ENCODE data around the gene PRSS22. TPM values are rescaled to one million over a fixed set of nuclear protein-coding genes. Genes with fewer than 3 reads are reported as not detected.

Gene PRSS22
- total RNA-seq, 1 experiment from 2014 or later = 0.80 TPM

- Histone ChIP-seq H3K4me3 (ENCODE audit: insufficient read depth, low read depth, low read length) (no peak overlapping the region), H3K27me3 (ENCODE audit: control insufficient read depth, insufficient read depth, low read length) (no peaks in the 10 kb centered on the region; the same call in 1 of the 2 replicates), H3K36me3 (replicated peaks; ENCODE audit: control insufficient read depth, insufficient read depth, low read length) (no peaks in the 10 kb centered on the region)
- no peak for DNase-seq
Observed at GRCh38 chr16:2810651-2811050, 47.3 kb downstream of the PRSS22 start.

- H3K36me3 ChIP-seq (replicated peaks; ENCODE audit: control insufficient read depth, insufficient read depth, low read length) = no peaks in the 10 kb centered on the region
- DNase-seq = no peak
- H3K4me3 ChIP-seq (ENCODE audit: insufficient read depth, low read depth, low read length) = no peak overlapping the region
- no peaks in the 10 kb centered on the region; the same call in 1 of the 2 replicates for H3K27me3 ChIP-seq (ENCODE audit: control insufficient read depth, insufficient read depth, low read length)
Observed at GRCh38 chr16:2809149-2809760, 48.7 kb downstream of the PRSS22 start.

GRCh38 chr16:2808181-2808580 is 49.8 kb downstream of the PRSS22 start:
- Histone ChIP-seq H3K27me3 (ENCODE audit: control insufficient read depth, insufficient read depth, low read length) (no peaks in the 10 kb centered on the region; the same call in 1 of the 2 replicates), H3K36me3 (replicated peaks; ENCODE audit: control insufficient read depth, insufficient read depth, low read length) (no peaks in the 10 kb centered on the region), H3K4me3 (ENCODE audit: insufficient read depth, low read depth, low read length) (no peak overlapping the region)
- no peak for DNase-seq

GRCh38 chr16:2806286-2806685 is 51.7 kb downstream of the PRSS22 start:
- no peaks in the 10 kb centered on the region for H3K27me3 ChIP-seq (ENCODE audit: control insufficient read depth, insufficient read depth, low read length)
- no peak for DNase-seq
- H3K36me3 ChIP-seq (replicated peaks; ENCODE audit: control insufficient read depth, insufficient read depth, low read length) = no peaks in the 10 kb centered on the region

GRCh38 chr16:2804728-2805127 is 53.2 kb downstream of the PRSS22 start:
- H3K36me3 ChIP-seq (replicated peaks; ENCODE audit: control insufficient read depth, insufficient read depth, low read length) = no peaks in the 10 kb centered on the region
- DNase-seq = no peak
- no peak overlapping the region for H3K4me3 ChIP-seq (ENCODE audit: insufficient read depth, low read depth, low read length)
- H3K27me3 ChIP-seq (ENCODE audit: control insufficient read depth, insufficient read depth, low read length) = no peaks in the 10 kb centered on the region

More at GRCh38 chr16:2806286-2806685, 51.7 kb downstream of the PRSS22 start:
- no peak overlapping the region for H3K4me3 ChIP-seq (ENCODE audit: insufficient read depth, low read depth, low read length)

GRCh38 chr16:2803545-2804195 is 54.3 kb downstream of the PRSS22 start:
- Histone ChIP-seq H3K4me3 (ENCODE audit: insufficient read depth, low read depth, low read length) (no peak overlapping the region), H3K36me3 (replicated peaks; ENCODE audit: control insufficient read depth, insufficient read depth, low read length) (no peaks in the 10 kb centered on the region), H3K27me3 (ENCODE audit: control insufficient read depth, insufficient read depth, low read length) (no peaks in the 10 kb centered on the region)
- no peak for DNase-seq

Other genes starting within 250 kb of the PRSS22 start
- gene KCTD5, start 175.6 kb downstream of the PRSS22 start, total RNA-seq (2014; rRNA removed; shearing (Covaris generic)) = 35.2 and 36.7 TPM in 2 replicates
- 2.0 and 3.1 TPM in 2 replicates for gene PRSS27, start 137.9 kb downstream of the PRSS22 start, total RNA-seq (2014; rRNA removed; shearing (Covaris generic))
- gene SRRM2, start 105.5 kb downstream of the PRSS22 start, total RNA-seq (2014; rRNA removed; shearing (Covaris generic)) = 69.0 and 96.1 TPM in 2 replicates
- 236 and 269 TPM in 2 replicates for gene ELOB, start 80.9 kb downstream of the PRSS22 start, total RNA-seq (2014; rRNA removed; shearing (Covaris generic))
- gene PRSS33, start 70.6 kb downstream of the PRSS22 start, total RNA-seq (2014; rRNA removed; shearing (Covaris generic)) = not detected in 2 replicates
- not detected in 2 replicates for gene PRSS41, start 59.7 kb downstream of the PRSS22 start, total RNA-seq (2014; rRNA removed; shearing (Covaris generic))
- gene PRSS21, start 40.9 kb downstream of the PRSS22 start, total RNA-seq (2014; rRNA removed; shearing (Covaris generic)) = 0.42 and 1.5 TPM in 2 replicates
- not detected in 2 replicates for gene ZG16B, start 27.9 kb downstream of the PRSS22 start, total RNA-seq (2014; rRNA removed; shearing (Covaris generic))
- gene FLYWCH2, start 25.0 kb upstream of the PRSS22 start, total RNA-seq (2014; rRNA removed; shearing (Covaris generic)) = 55.2 and 94.1 TPM in 2 replicates
- gene FLYWCH1, start 53.8 kb upstream of the PRSS22 start, total RNA-seq (2014; rRNA removed; shearing (Covaris generic)) = 22.7 and 33.5 TPM in 2 replicates
- 17.6 and 20.9 TPM in 2 replicates for gene KREMEN2, start 106.1 kb upstream of the PRSS22 start, total RNA-seq (2014; rRNA removed; shearing (Covaris generic))
- gene PAQR4, start 111.2 kb upstream of the PRSS22 start, total RNA-seq (2014; rRNA removed; shearing (Covaris generic)) = 62.6 and 65.6 TPM in 2 replicates
- 85.4 and 94.0 TPM in 2 replicates for gene PKMYT1, start 122.3 kb upstream of the PRSS22 start, total RNA-seq (2014; rRNA removed; shearing (Covaris generic))
- gene CLDN9, start 154.8 kb upstream of the PRSS22 start, total RNA-seq (2014; rRNA removed; shearing (Covaris generic)) = 0.21 and 0.48 TPM in 2 replicates
- 426 and 528 TPM in 2 replicates for gene CLDN6, start 160.0 kb upstream of the PRSS22 start, total RNA-seq (2014; rRNA removed; shearing (Covaris generic))
- 144 and 171 TPM in 2 replicates for gene TNFRSF12A, start 162.2 kb upstream of the PRSS22 start, total RNA-seq (2014; rRNA removed; shearing (Covaris generic))
- 114 and 156 TPM in 2 replicates for gene HCFC1R1, start 165.8 kb upstream of the PRSS22 start, total RNA-seq (2014; rRNA removed; shearing (Covaris generic))
- gene THOC6, start 165.9 kb upstream of the PRSS22 start, total RNA-seq (2014; rRNA removed; shearing (Covaris generic)) = 69.1 and 81.4 TPM in 2 replicates
- 0.69 and 2.0 TPM in 2 replicates for gene BICDL2, start 178.8 kb upstream of the PRSS22 start, total RNA-seq (2014; rRNA removed; shearing (Covaris generic))
- 18.4 and 18.7 TPM in 2 replicates for gene MMP25, start 188.4 kb upstream of the PRSS22 start, total RNA-seq (2014; rRNA removed; shearing (Covaris generic))
- 7.9 and 9.9 TPM in 2 replicates for gene IL32, start 207.5 kb upstream of the PRSS22 start, total RNA-seq (2014; rRNA removed; shearing (Covaris generic))
- gene ZSCAN10, start 241.1 kb upstream of the PRSS22 start, total RNA-seq (2014; rRNA removed; shearing (Covaris generic)) = 217 and 238 TPM in 2 replicates

Data from H7 (cell line).